Activated T-cell treated with anti-CD3 and anti-CD28 coated beads, Interleukin-2, amount 50 U/mL, for 72 hours (primary cell): ENCODE data around the gene VSTM2B. TPM values are rescaled to one million over a fixed set of nuclear protein-coding genes. Genes with fewer than 3 reads are reported as not detected.

Experiments
- ATAC-seq, 2 donors: fragments of 150-1000 bp; cut with Tn5 transposase; replicated peaks in 1 of 2; 2 replicates each; pipeline ENCODE4 v1.10.0; 2021; ENCODE audit warnings: moderate library complexity in 2 of 2, mild to moderate bottlenecking in 1 of 2
- DNase-seq, 2 donors: peaks; one replicate each; pipeline ENCODE4 v3.0.0; 2021 to 2022; ENCODE audit warnings: mixed read lengths in 1 of 2
- H3K27ac Mint-ChIP-seq: one replicate; pipeline ENCODE4 v1.8.0; 2022; ENCODE audit warnings: mild to moderate bottlenecking, moderate library complexity, mixed read lengths
- H3K27me3 Mint-ChIP-seq: one replicate; pipeline ENCODE4 v1.8.0; 2022; ENCODE audit warnings: low read depth, mixed read lengths
- H3K36me3 Mint-ChIP-seq, 2 donors: one replicate each; pipeline ENCODE4 v1.8.0; 2022; ENCODE audit warnings: mixed read lengths in 2 of 2, mild to moderate bottlenecking in 1 of 2; ENCODE audit not compliant: insufficient read depth in 2 of 2
- H3K4me1 Mint-ChIP-seq: one replicate; pipeline ENCODE4 v1.8.0; 2022; ENCODE audit warnings: low read depth, mixed read lengths
- H3K4me3 Mint-ChIP-seq, 2 donors: one replicate each; pipeline ENCODE4 v1.8.0; 2022; ENCODE audit warnings: mild to moderate bottlenecking in 2 of 2, mixed read lengths in 2 of 2, moderate library complexity in 2 of 2
- H3K9me3 Mint-ChIP-seq, 2 donors: one replicate each; pipeline ENCODE4 v1.8.0; 2022; ENCODE audit warnings: mixed read lengths in 2 of 2
- total RNA-seq, 2 donors: library from RNA; stranded (reverse); gene quantifications; one replicate each; pipeline ENCODE4 v1.2.3, GENCODE V29; 2022

The VSTM2B gene
- total RNA-seq, 2 donors from 2014 or later, result not detected

DNA sequence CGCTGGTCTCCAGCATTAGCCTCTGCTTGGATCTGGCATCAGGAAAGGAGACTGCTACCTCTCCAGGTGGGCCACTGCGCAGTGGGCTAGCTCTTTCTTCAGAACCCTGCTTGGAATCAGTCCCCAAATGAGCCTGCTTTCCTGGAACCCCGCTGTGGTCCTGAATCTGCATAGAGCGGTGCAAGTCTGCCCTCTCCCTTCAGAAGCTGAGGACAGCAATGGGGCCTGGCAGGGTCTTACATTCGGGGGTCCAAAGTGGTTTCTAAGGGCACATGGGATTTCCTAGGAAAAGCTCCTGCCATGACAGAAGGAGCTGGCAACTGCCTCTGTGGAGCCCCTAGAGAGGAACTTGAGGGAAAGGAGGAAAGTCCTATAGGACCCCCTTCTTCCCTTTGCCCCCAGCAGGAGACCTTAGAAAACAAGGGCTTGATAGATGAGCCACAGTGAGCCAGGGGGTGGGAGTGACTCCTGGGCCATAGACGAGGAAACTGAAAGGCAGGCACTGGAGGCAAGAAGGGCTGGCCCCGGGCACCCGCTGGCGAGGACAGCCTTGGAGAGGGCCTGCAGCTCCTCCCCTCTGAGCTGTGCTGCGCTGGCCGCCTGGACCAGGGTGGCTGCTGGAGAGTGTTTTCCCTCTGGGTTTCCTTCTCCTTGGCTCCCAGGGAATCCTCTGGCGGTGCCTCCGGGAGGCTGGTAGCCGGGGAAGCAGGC lies 1.4 kb upstream of the VSTM2B start:
- H3K27ac Mint-ChIP-seq, result no peak overlapping the region

DNA sequence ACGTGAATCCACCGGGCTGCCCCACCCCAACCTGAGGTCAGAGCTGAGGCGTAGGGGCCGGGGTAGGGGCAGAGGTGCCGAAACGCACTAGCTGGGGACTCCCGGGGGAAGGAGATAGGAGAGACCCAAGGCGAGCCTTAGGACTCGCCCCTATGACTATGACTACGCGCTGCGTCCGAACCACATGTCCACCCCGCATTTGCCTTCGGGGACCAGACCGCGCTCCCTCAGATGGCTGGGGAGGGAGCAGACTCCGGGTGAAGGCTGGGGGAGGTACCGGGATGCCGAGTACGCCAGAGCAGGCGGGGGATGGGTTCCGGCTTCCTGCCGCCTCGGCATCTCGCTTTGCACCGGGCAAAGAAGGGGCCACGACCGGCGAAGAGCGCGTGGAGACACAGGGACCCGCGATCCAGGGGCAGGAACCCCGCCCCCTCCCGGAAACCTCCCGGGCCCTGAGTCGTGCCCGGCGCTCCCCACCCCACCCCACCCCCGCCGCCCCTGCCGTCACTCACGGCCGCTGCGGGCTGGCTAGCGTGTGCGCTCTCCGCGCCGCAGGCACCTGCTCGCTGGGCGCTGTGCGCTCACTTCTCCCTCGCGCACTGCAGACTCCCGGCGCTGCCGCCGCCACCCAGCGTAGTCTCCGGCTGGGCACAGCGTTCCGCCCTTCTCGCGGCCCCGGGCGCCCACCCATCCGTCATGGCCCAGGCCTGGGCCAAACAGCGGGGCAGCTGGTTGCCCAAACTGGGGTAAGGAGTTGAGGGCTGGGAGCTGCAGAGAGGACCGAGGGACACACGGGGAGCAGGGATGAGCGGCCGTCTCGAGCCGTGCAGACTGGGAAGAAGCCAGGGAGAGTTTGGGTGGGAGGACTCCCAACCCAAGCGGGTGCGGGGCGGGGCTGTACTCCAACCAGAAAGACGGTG lies 622 bp upstream of the VSTM2B start:
- DNase-seq, result peak; percentile 10 to 11
- Mint-ChIP-seq H3K9me3 (no peaks in the 10 kb centered on the region), H3K36me3 (peaks cover 1 to 6% of the 10 kb centered on the region in 2 donors), H3K27ac (no peak overlapping the region), H3K4me1 (peaks cover 20% of the 10 kb centered on the region), H3K27me3 (peaks cover 67% of the 10 kb centered on the region), H3K4me3 (peak overlapping the region; percentile 74 to 80)
- peak in 1 of 2 donors; percentile 16 for ATAC-seq

More for the DNA sequence above, 1.4 kb upstream of the VSTM2B start:
- DNase-seq, result peak in 1 of 2 donors; percentile 3
- peaks cover 18% of the 10 kb centered on the region for H3K4me1 Mint-ChIP-seq
- no peaks in the 10 kb centered on the region for H3K9me3 Mint-ChIP-seq
- ATAC-seq, result no peak
- H3K27me3 Mint-ChIP-seq, result peaks cover 71% of the 10 kb centered on the region
- peak overlapping the region; percentile 60 to 76 for H3K4me3 Mint-ChIP-seq
- H3K36me3 Mint-ChIP-seq, result peaks cover 1 to 5% of the 10 kb centered on the region in 2 donors

DNA sequence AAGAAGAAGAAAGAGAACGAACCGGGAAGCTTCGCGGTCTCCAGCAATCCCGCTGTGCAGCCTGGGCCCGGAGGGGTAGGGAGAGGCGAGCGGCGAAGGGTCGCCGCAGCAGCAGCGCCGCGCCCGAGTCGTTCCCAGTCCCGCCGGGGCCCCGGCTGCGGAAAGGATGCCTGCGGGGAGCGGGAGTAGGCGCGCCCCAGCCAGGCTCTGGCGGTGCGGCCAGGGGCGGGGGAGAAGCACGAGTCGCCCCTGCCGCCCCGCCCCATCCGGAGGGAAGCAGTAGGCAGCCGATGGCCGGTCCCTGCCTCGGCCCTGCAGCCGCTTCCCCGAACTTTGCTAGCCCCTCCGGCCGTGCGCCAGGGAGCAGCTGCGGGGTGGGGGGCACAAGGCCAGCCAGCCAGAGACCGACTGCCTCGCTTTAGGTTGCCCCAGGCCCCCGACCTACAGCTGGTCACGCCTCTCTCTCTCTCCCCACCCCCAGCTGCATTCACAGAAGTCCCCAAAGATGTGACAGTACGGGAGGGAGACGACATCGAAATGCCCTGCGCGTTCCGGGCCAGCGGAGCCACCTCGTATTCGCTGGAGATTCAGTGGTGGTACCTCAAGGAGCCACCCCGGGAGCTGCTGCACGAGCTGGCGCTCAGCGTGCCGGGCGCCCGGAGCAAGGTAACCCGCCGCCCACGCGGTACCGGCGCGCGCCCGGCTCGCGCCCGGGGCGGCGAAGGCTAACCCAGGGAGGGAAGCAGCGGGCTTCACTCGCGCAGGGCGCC lies 1.1 kb downstream of the VSTM2B start:
- H3K27ac Mint-ChIP-seq, result no peak overlapping the region
- peak overlapping the region; percentile 65 to 84 for H3K4me3 Mint-ChIP-seq
- H3K4me1 Mint-ChIP-seq, result peaks cover 24% of the 10 kb centered on the region
- peaks cover 1 to 6% of the 10 kb centered on the region in 2 donors for H3K36me3 Mint-ChIP-seq
- no peaks in the 10 kb centered on the region for H3K9me3 Mint-ChIP-seq
- ATAC-seq (peak; percentile 31 to 52), DNase-seq (peak; percentile 53 to 71)
- peaks cover 66% of the 10 kb centered on the region for H3K27me3 Mint-ChIP-seq

DNA sequence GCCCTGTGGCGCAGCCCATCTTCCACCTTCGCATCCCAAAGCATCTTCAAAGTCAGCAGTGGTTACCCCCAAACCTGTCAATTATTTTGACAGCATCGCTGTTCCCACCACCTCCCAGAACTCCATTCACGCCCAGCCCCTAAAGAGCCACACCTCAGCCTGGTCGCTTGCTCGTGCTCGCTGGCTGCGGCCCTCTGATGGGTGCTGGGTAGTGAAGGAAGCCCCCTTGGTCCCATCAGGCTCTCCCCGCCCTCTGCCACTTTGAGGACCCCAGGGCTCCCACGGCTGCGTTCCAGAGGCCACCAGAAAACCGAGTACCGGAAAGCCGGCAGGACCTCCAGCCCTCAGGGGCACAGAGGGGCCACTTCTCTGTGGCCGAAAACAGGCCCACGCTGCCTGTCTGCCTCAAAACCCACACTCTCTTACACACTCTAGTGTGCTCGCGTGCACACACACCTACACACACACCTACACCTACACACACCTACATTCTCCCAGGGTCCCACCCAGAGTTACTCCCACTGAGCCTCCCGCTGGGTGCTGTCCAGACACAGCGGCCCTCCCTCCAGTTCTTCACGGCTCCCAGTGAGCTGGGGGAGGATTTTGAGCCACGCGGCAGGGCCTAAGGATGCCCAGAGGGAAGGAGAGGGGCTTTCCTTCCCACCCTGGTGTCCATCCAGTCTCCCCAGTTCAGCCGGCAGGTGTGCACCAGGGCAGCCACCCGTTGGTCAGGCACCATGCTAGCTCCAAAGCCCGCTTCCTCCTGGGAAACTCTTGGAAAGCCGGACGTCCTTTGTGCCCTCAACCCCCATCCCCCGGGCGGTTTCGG lies 1.9 kb downstream of the VSTM2B start:
- Mint-ChIP-seq H3K4me3 (peak overlapping the region; percentile 66 to 84), H3K4me1 (peaks cover 24% of the 10 kb centered on the region), H3K36me3 (peaks cover 1 to 6% of the 10 kb centered on the region in 2 donors), H3K27ac (no peak overlapping the region), H3K27me3 (peaks cover 68% of the 10 kb centered on the region), H3K9me3 (no peaks in the 10 kb centered on the region)
- peak in 1 of 2 donors; percentile 2 for ATAC-seq
- DNase-seq, result no peak

DNA sequence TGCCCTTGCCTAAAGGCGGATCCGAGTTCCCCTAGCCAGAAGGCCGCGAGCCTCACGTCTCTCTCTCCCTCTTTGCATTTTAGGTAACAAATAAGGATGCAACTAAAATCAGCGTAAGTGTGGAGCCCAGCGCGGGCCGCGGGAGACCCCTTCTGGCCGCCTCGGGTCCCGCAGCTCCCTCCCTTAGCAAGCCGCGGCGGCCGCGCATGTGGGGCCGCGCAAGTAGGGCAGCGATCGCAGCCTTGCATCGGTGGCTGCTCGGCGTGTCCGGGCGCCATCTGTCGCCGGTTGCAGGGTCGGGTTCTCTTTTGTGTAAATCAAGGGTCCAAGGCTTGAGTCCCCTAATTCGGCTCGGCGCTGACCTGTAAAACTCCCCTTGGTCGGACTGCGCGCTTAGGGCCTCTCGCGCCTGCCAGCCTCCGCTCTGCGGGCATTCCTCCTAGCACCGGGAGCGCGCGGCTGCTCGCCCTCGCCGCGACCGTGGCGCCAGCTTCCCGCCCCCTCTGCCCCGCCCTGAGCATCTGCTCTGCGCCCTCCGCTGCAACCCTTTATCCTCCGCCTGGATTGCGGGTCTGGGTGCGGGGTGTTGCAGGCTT lies 2.7 kb downstream of the VSTM2B start:
- Mint-ChIP-seq H3K4me1 (peaks cover 24% of the 10 kb centered on the region), H3K27ac (no peak overlapping the region), H3K36me3 (peaks cover 1 to 6% of the 10 kb centered on the region in 2 donors), H3K9me3 (no peaks in the 10 kb centered on the region), H3K27me3 (peaks cover 66% of the 10 kb centered on the region), H3K4me3 (peak overlapping the region; percentile 66 to 84)
- ATAC-seq (peak; percentile 84 to 89), DNase-seq (peak; percentile 82 to 85)

DNA sequence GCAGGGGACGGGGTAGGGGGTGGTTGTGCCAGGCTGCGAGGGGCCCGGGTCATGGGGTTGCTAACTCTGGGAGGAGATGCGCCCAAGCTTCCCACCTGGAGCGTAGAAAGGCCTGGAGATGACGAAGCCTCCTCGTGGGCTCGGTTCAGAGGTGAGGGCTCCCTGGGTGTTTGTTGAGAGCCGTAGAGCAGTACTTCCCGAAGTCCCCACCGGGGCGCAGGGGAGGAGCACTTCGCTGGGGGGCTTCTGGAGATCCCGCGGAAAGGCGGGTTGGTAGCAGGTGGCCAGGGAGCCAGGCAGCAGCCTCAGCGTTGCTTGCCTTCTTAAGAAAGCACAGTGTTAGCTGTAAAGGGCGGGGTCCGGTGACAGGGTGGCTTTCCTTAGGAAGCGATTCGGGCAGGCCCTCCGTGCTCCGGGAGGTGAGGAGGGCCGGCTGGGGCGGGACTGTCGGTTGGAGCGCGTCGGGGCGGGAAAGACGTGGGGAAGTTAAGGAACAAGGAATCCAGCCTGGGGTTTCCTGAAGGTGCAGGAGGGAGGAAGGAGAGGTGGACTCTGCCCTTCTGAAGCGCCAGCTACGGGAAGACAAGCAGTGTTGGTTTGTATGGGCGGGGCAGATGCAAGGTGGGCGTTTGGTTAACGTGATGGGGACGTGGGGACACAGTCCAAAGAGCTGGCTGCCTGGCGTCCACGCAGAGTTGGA lies 3.3 kb downstream of the VSTM2B start:
- peak overlapping the region; percentile 66 to 84 for H3K4me3 Mint-ChIP-seq
- H3K27me3 Mint-ChIP-seq, result peaks cover 66% of the 10 kb centered on the region
- peaks cover 24% of the 10 kb centered on the region for H3K4me1 Mint-ChIP-seq
- peaks cover 1 to 6% of the 10 kb centered on the region in 2 donors for H3K36me3 Mint-ChIP-seq
- DNase-seq (peak; percentile 11 to 14), ATAC-seq (no peak)
- no peak overlapping the region for H3K27ac Mint-ChIP-seq
- no peaks in the 10 kb centered on the region for H3K9me3 Mint-ChIP-seq

DNA sequence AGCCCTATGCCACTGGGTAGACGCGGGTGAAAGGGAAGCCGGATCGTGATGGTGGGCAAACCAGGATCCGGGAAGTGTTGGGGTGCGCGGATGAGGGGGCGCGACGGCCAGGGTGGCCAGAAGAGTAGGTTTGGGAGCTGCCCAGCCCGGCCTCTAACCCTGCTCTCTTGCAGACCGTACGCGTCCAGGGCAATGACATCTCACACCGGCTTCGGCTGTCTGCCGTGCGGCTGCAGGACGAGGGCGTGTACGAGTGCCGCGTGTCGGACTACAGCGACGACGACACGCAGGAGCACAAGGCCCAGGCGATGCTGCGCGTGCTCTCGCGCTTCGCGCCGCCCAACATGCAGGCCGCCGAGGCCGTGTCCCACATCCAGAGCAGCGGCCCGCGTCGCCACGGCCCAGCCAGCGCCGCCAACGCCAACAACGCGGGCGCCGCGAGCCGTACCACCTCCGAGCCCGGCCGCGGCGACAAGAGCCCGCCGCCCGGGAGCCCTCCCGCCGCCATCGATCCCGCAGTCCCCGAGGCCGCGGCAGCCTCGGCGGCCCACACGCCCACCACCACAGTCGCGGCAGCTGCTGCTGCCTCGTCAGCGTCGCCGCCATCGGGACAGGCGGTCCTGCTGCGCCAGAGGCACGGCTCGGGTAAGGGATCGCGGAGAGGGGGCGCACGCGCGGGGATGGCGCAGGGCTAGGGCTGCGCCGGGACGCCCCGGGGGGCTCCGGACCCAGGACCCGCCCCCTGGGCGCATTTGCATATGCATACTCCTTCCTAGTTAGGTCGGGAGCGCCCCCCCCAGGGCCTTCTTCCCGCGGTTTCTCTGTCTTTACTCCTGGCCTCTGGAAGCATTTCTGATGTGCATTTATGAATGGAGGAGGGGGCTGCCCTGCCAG lies 4.1 kb downstream of the VSTM2B start:
- Mint-ChIP-seq H3K4me1 (peaks cover 24% of the 10 kb centered on the region), H3K9me3 (no peaks in the 10 kb centered on the region), H3K27me3 (peaks cover 61% of the 10 kb centered on the region), H3K4me3 (peak overlapping the region; percentile 66 to 84), H3K36me3 (peaks cover 1 to 6% of the 10 kb centered on the region in 2 donors), H3K27ac (no peak overlapping the region)
- DNase-seq (peak in 1 of 2 donors; percentile 12), ATAC-seq (no peak)

DNA sequence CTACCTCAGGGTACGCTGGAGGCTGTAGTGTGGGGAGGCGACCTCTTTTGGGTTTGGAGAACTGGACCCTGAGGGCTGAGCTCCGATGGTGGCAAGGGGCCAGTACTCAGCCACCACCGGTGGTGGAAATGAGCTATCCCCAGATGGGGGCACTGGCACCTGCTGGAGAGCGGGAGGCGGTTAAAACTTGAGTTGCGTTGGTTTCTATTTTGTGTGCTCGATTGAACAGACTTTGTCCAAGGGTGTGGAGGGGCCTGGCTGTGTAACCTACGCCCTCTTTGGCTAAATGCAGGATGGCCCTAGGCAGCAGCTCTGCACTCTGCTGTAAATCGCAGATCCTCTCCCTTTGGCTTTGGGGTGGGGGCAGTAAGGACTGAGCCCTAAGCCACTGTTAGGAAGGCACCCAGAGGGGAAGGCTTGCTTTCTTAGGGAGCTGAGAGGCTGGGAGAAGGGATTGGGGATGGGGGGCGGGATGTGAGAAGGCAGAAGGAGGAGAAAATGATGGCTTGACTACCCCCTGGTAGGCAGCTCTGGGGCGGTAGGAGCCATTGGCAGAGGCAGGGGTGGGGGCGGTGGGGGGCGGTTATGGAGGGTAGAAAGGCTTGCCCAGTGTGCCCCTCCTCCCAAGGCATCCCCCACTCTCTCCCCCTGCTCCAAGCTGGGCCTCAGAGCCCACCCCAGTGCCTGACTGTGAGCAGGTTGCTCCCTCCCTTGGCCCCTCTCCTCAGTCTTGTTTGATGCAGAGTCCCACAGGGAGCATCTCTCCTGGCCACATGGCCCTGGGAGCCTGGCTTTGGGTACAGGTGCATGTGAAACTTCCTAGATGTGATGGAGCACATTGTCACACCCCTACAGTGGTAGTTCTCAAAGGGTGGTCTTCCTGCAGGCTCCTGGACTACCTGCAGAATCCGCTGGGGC lies 5.0 kb downstream of the VSTM2B start:
- DNase-seq (peak in 1 of 2 donors; percentile 3), ATAC-seq (no peak)
- H3K27me3 Mint-ChIP-seq, result peaks cover 68% of the 10 kb centered on the region
- H3K36me3 Mint-ChIP-seq, result peaks cover 0 to 6% of the 10 kb centered on the region in 2 donors
- peak overlapping the region; percentile 36 to 53 for H3K4me3 Mint-ChIP-seq
- no peaks in the 10 kb centered on the region for H3K9me3 Mint-ChIP-seq
- H3K27ac Mint-ChIP-seq, result no peak overlapping the region
- peaks cover 24% of the 10 kb centered on the region for H3K4me1 Mint-ChIP-seq

DNA sequence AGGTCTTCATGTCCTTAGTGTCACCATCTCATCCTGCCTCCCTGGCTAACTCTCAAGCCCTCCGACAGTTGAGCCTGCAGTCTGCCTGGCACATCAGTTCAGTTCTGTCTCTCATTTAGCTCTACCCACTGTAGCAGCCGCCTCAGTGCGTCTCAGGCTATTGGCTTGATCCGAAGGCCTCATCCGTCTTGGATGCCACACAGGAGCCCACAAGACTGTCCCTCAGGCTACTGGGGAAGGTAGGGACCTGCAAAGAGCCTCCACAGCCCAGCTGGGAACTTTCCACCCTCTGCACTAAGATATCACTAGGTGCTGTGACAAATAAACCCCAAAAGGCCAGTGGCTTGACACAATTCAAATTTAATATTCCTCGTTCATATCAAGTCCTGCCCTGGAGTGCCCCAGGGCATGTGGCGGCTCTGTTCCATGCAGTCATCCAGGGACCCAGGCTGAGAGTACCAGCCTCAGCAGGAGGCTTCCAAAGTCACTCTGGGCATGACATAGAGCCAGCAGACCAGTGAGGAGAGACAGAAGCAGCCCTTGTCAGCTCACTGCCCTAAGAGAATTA lies 5.7 kb downstream of the VSTM2B start:
- H3K27ac Mint-ChIP-seq, result no peak overlapping the region
- H3K4me3 Mint-ChIP-seq, result no peak overlapping the region
- peaks cover 0 to 6% of the 10 kb centered on the region in 2 donors for H3K36me3 Mint-ChIP-seq
- ATAC-seq (no peak), DNase-seq (no peak)
- peaks cover 24% of the 10 kb centered on the region for H3K4me1 Mint-ChIP-seq
- peaks cover 71% of the 10 kb centered on the region for H3K27me3 Mint-ChIP-seq
- no peaks in the 10 kb centered on the region for H3K9me3 Mint-ChIP-seq

DNA sequence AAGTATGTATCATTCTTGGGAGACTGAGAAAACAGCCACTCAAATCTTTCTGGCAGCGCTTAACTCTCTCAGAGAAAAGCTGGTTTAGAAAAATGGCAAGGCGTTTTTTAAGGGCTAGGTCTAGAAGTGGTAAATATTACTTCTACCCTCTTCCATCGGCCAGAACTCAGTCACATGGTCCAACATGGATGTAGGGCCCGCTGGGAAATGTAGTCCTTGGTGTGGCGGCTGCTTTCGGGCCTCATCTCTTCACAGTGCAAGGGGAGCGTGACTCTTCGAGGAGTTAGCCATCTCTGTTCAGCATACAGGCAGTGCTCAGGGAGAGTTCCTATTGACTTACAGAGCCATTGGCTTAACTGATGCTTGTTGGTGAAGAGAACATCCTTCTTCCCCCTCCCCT lies 6.3 kb downstream of the VSTM2B start:
- Mint-ChIP-seq H3K27ac (no peak overlapping the region), H3K4me1 (peaks cover 24% of the 10 kb centered on the region), H3K9me3 (no peaks in the 10 kb centered on the region), H3K27me3 (peaks cover 71% of the 10 kb centered on the region), H3K4me3 (no peak overlapping the region), H3K36me3 (peaks cover 0 to 6% of the 10 kb centered on the region in 2 donors)
- ATAC-seq, result no peak
- DNase-seq, result no peak
